ENCODE data around the gene MYBPHL. TPM values are rescaled to one million over a fixed set of nuclear protein-coding genes. Genes with fewer than 3 reads are reported as not detected.

The MYBPHL gene
- total and polyA plus RNA-seq, 2 of the 13 experiments (the other 11 are each of a cell fraction or from before 2014, with no cell fraction given), result 3.7 to 3.8 TPM

GRCh38 chr1:109283748-109284600 is 22.8 kb downstream of the MYBPHL start:
- in situ Hi-C loops (cut with HindIII; ENCODE audit: extremely low pct_ligation_motif_present, low pct_unique_long_range_greater_than_20kb) (no loop called here), intact Hi-C loops (cut with micrococcal nuclease; ENCODE audit: unreplicated experiment) (loop anchor here (1.0 to 2.0 kb wide), 4 partner anchors 9 to 109 kb away; no protein-coding TSS in a partner anchor)
- no peak for DNase-seq (ENCODE audit: low spot score)
- no peaks in the 10 kb centered on the region; a peak in 1 of 5 replicates for H3K27me3 ChIP-seq (ENCODE audit: control insufficient read depth in 1 of 2, insufficient read depth in 2 of 2, low read length in 2 of 2)
- H3K9ac ChIP-seq (ENCODE audit: insufficient read depth, low read depth, low read length), result peak overlapping the region; percentile 80
- CTCF ChIA-PET (ENCODE audit: low intra/inter-chr PET ratio, low total read pairs), result interaction anchor here (1.9 kb wide), 1 partner anchor 20 kb away, joined by 8 read pairs; no protein-coding TSS in a partner anchor
- no TSS peak for BruUV-seq (replicated peaks)
- no peaks in the 10 kb centered on the region for H3K9me3 ChIP-seq (ENCODE audit: low read length)
- H2AFZ ChIP-seq (ENCODE audit: low read length), result peak overlapping the region; percentile 46
- H3K79me2 ChIP-seq (ENCODE audit: insufficient read depth, low read length), result peaks cover 18% of the 10 kb centered on the region
- POLR2A ChIA-PET, result interaction anchor here (1.2 to 2.0 kb wide), 6 partner anchors 8 to 114 kb away, joined by 3 to 28 read pairs (median 8); partner anchors contain the start of gene SORT1
- peak overlapping the region; percentile 85 for H3K27ac ChIP-seq (ENCODE audit: extremely low read length, insufficient read depth, low read length)
- no peak for FAIRE-seq
- H4K20me1 ChIP-seq (ENCODE audit: insufficient read depth, low read length), result no peaks in the 10 kb centered on the region
- WGBS (ENCODE audit: low lambda C conversion rate), result 46% methylated on average over 17 of the region's 17 CpGs
- peaks cover 4 to 12% of the 10 kb centered on the region in 2 experiments; a peak in 2 of 5 replicates for H3K36me3 ChIP-seq (replicated peaks in 1 of 2; ENCODE audit: control insufficient read depth in 1 of 2, insufficient read depth in 2 of 2, low read length in 2 of 2)
- peak overlapping the region; percentile 75 to 99 (median 93) for H3K4me3 ChIP-seq (replicated peaks in 1 of 3; ENCODE audit: insufficient read depth in 1 of 3, low read depth in 2 of 3, low read length in 3 of 3)
- ATAC-seq, result no peak; the same call in 2 of the 3 replicates
- peak overlapping the region; percentile 89 for H3K4me2 ChIP-seq (ENCODE audit: low read depth, low read length)
- H3K4me1 ChIP-seq (ENCODE audit: insufficient read depth, low read length), result peaks cover 46% of the 10 kb centered on the region
- TF ChIP-seq IRF1 (CRISPR knock-in tag; IDR thresholded peaks at IDR 0.05; ENCODE audit: low read depth), result no peak
- no peak for TF ChIP-seq TCF7 (IDR thresholded peaks at IDR 0.05; ENCODE audit: low read depth)
- TF ChIP-seq ZNF207 (IDR thresholded peaks at IDR 0.05; ENCODE audit: borderline replicate concordance), result no peak
- no peak for TF ChIP-seq ZBTB49 (CRISPR knock-in tag; IDR thresholded peaks at IDR 0.05; ENCODE audit: borderline replicate concordance)
- no peak for TF ChIP-seq ZNF766 (CRISPR knock-in tag; IDR thresholded peaks at IDR 0.05; ENCODE audit: borderline replicate concordance)
- 0 out of 2 replicates have a peak, but pooled peaks have one; percentile 10 for TF ChIP-seq ZNF614 (CRISPR knock-in tag; IDR thresholded peaks at IDR 0.05; ENCODE audit: borderline replicate concordance)
- no peak for TF ChIP-seq KMT2B (CRISPR knock-in tag; IDR thresholded peaks at IDR 0.05)
- peak; percentile 56 for TF ChIP-seq RBM22 (optimal IDR thresholded peaks at IDR 0.05; ENCODE audit: low read length)
- TF ChIP-seq KDM2A (CRISPR knock-in tag; IDR thresholded peaks at IDR 0.05; ENCODE audit: borderline replicate concordance, low read depth), result no peak
- TF ChIP-seq IKZF1 (IDR thresholded peaks at IDR 0.05), result no peak
- no peak for TF ChIP-seq ZNF318 (CRISPR knock-in tag; IDR thresholded peaks at IDR 0.05)
